H1 (cell line): ENCODE results near the gene SPATS2. TPM values are rescaled to one million over a fixed set of nuclear protein-coding genes. Genes with fewer than 3 reads are reported as not detected.

Experiments used
- GTF2F1 ChIP-seq: IDR thresholded peaks from 2 replicates; pipeline ENCODE4 v1.6.1; 2012; ENCODE audit warnings: low read depth, low read length, improper control_type of control experiment, borderline replicate concordance
- RFX5 ChIP-seq: IDR thresholded peaks from 2 replicates; pipeline ENCODE4 v1.6.1; 2011; ENCODE audit warnings: low read depth, low read length, improper control_type of control experiment, borderline replicate concordance
- polyA plus RNA-seq, 7 experiments: library from polyadenylated mRNA; depleted of rRNA in 3 of 7; stranded (reverse) in 5 of 7; unstranded in 2 of 7; fragments of >200 nt in 5 of 7; fragments of 200-250 nt in 2 of 7; gene quantifications; 1 replicate in 5 of 7; 2 replicates in 1 of 7; 4 replicates in 1 of 7; pipeline versions ENCODE4 v1.2.1 to v1.2.3, GENCODE V29; 2011 to 2013; ENCODE audit warnings: missing spikeins in 2 of 7, mixed read lengths in 2 of 7
- total RNA-seq: library from RNA; stranded (reverse); fragmentation: NEBNext Ultra II Directional; extraction: Animal tissue kit (Norgen Biotek cat#: 25700); gene quantifications from 2 replicates; pipeline ENCODE4 v1.2.1, GENCODE V29; 2021

The SPATS2 gene
- total and polyA plus RNA-seq, 2 of the 8 experiments (the other 6 are each of a cell fraction or from before 2014, with no cell fraction given), result 19.2 to 24.5 TPM

DNA sequence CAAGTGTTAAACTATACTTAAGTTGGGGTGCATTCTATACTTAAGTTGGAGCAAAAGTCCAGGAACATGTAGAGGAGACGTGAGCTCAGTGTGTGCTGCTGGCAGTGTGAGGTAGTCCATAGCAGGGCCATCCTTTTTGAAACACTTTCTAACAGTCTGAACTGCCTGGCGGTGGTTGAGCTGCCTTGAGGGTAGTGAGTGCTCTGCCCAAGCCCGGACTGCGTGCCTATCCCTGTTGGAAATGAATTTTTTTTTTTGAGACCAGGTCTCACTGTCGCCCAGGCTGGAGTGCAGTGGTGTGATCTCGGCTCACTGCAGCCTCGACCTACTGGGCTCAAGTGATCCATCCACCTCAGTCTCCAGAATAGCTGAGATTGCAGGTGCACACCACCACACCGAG is 185.6 kb downstream of the SPATS2 start (continued):
- TF ChIP-seq RFX5 (no peak), GTF2F1 (no peak)
- TF ChIP-seq, all 59 proteins: peak for 0
